Measurements from ENCODE around the gene HGFAC.

Gene HGFAC

DNA sequence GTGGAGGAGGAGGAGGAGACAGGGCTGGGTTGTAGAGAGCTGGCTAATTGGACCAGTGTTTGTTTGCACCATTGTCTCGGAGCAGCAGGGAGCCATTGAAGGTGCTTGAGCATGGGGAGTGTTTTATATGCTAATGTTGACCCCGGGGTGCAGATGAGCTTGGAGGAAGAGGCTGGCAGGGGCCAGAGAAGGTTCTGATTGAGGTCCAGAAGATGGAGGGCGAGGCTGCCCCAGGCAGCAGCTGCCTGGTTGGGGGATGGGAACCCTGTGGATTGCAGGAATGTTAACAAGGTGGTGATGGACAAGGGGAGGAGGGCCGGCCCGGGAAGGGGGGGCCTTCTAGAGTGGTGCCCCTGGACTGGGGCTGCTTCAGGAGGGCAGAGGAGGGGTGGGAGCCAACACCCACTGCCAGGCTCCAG is 39.4 kb downstream of the HGFAC start:
- Histone ChIP-seq H3K4me3 (ENCODE audit: low read depth, low read length) (no peak overlapping the region), H3K27ac (no peak overlapping the region), H3K36me3 (replicated peaks) (no peaks in the 10 kb centered on the region), H3K27me3 (replicated peaks) (peaks cover 30% of the 10 kb centered on the region)
- TF ChIP-seq CTCF (IDR thresholded peaks at IDR 0.05; ENCODE audit: low read depth, low read length, missing control alignments), result no peak
- no peak for DNase-seq
- in situ Hi-C loops (cut with HindIII; ENCODE audit: low pct_ligation_motif_present, low sequenced_read_pairs), result no loop called here

DNA sequence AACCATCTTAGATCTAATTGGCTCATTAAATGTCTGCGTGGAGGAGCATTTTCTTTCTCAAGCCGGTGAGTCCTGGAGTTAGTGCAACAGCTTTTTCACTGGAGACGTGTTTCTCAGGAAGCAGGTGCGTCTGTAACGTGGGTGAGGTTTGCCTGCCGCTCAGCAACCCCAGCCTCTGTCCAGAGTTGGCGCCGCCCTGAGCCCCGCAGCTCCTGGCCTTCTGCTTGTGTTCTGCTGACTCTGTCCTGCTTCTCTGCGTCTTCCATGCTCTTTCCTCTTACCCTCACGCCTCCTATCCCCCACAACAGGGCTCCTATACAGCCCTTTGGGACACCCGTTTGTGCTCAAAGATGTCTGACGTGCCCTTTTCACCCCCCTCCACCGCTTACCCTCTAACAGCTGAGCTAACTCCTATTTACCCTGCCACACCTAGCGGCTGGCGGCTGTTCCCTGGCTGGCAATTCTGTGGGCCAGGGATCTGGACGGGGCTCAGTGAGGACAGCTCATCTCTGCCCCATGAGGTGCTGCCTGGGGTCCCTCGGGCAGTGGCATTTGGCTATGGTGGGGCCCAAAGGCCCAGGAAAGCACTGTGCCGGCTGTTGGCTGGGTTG is 40.1 kb downstream of the HGFAC start:
- Histone ChIP-seq H3K4me3 (ENCODE audit: low read depth, low read length) (no peak overlapping the region), H3K36me3 (replicated peaks) (no peaks in the 10 kb centered on the region), H3K27me3 (replicated peaks) (peaks cover 29% of the 10 kb centered on the region), H3K27ac (no peak overlapping the region)
- in situ Hi-C loops (cut with HindIII; ENCODE audit: low pct_ligation_motif_present, low sequenced_read_pairs), result no loop called here
- no peak for DNase-seq
- TF ChIP-seq CTCF (IDR thresholded peaks at IDR 0.05; ENCODE audit: low read depth, low read length, missing control alignments), result no peak

- TF ChIP-seq CTCF (IDR thresholded peaks at IDR 0.05; ENCODE audit: low read depth, low read length, missing control alignments), result no peak
- Histone ChIP-seq H3K27me3 (replicated peaks) (peaks cover 28% of the 10 kb centered on the region), H3K4me3 (ENCODE audit: low read depth, low read length) (no peak overlapping the region), H3K36me3 (replicated peaks) (no peaks in the 10 kb centered on the region), H3K27ac (no peak overlapping the region)
- no peak for DNase-seq
- in situ Hi-C loops (cut with HindIII; ENCODE audit: low pct_ligation_motif_present, low sequenced_read_pairs), result no loop called here
These were observed 40.9 kb downstream of the HGFAC start for GRCh38 chr4:3482707-3483106.

- no peak overlapping the region for H3K27ac ChIP-seq
- in situ Hi-C loops (cut with HindIII; ENCODE audit: low pct_ligation_motif_present, low sequenced_read_pairs), result no loop called here
- H3K4me3 ChIP-seq (ENCODE audit: low read depth, low read length), result no peak overlapping the region
- no peak for TF ChIP-seq CTCF (IDR thresholded peaks at IDR 0.05; ENCODE audit: low read depth, low read length, missing control alignments)
- no peaks in the 10 kb centered on the region for H3K36me3 ChIP-seq (replicated peaks)
- peaks cover 28% of the 10 kb centered on the region for H3K27me3 ChIP-seq (replicated peaks)
- DNase-seq, result no peak
These were observed 41.7 kb downstream of the HGFAC start for GRCh38 chr4:3483471-3483921.

- H3K27me3 ChIP-seq (replicated peaks), result peaks cover 28% of the 10 kb centered on the region
- H3K27ac ChIP-seq, result no peak overlapping the region
- H3K4me3 ChIP-seq (ENCODE audit: low read depth, low read length), result no peak overlapping the region
- no peak for TF ChIP-seq CTCF (IDR thresholded peaks at IDR 0.05; ENCODE audit: low read depth, low read length, missing control alignments)
- H3K36me3 ChIP-seq (replicated peaks), result no peaks in the 10 kb centered on the region
- DNase-seq, result no peak
- in situ Hi-C loops (cut with HindIII; ENCODE audit: low pct_ligation_motif_present, low sequenced_read_pairs), result no loop called here
These were observed 42.5 kb downstream of the HGFAC start for GRCh38 chr4:3484057-3484973.
